ENCODE measurements around the gene NOC4L. TPM values are rescaled to one million over a fixed set of nuclear protein-coding genes. Genes with fewer than 3 reads are reported as not detected.

The NOC4L gene
- total RNA-seq, 4 donors from 2014 or later, result 10.4 to 15.4 (median 11.5) TPM

GRCh38 chr12:132189378-132190011 lies 45.2 kb downstream of the NOC4L start:
- intact Hi-C loops (cut with DNase I), result loop anchor here (2.0 kb wide), 1 partner anchor 45 kb away; the partner anchor contains the start of genes DDX51 and NOC4L
- Histone ChIP-seq H3K4me3 (peak overlapping the region; percentile 57 to 77 (median 66)), H3K36me3 (no peaks in the 10 kb centered on the region), H3K4me1 (peaks cover 9 to 25% (median 22%) of the 10 kb centered on the region in 4 donors), H3K9me3 (peaks cover 0 to 48% (median 26%) of the 10 kb centered on the region in 4 donors), H3K27me3 (no peaks in the 10 kb centered on the region), H3K27ac (replicated peaks in 1 of 4) (peak overlapping the region; percentile 68 to 82 (median 78))
- no peak for TF ChIP-seq EP300 (IDR thresholded peaks at IDR 0.05)
- peak; percentile 72 to 83 for TF ChIP-seq POLR2AphosphoS5 (IDR thresholded peaks at IDR 0.05)
- TF ChIP-seq POLR2A (IDR thresholded peaks at IDR 0.05; ENCODE audit: low read depth), result no peak
- peak in 1 of 3 experiments; percentile 26 for TF ChIP-seq CTCF (IDR thresholded peaks at IDR 0.05)
- WGBS, result 2% methylated on average over 51 of the region's 69 CpGs
- peak; percentile 96 for DNase-seq (ENCODE audit: extremely low spot score)

- Histone ChIP-seq H3K27me3 (no peaks in the 10 kb centered on the region), H3K27ac (replicated peaks in 1 of 4) (peak overlapping the region; percentile 68 to 82 (median 78)), H3K9me3 (peaks cover 0 to 41% (median 22%) of the 10 kb centered on the region in 4 donors), H3K4me1 (peaks cover 9 to 25% (median 22%) of the 10 kb centered on the region in 4 donors), H3K36me3 (no peaks in the 10 kb centered on the region), H3K4me3 (peak overlapping the region; percentile 57 to 77 (median 66))
- intact Hi-C loops (cut with DNase I), result no loop called here
- TF ChIP-seq CTCF (IDR thresholded peaks at IDR 0.05) (no peak), POLR2A (IDR thresholded peaks at IDR 0.05; ENCODE audit: low read depth) (no peak), EP300 (IDR thresholded peaks at IDR 0.05) (no peak), POLR2AphosphoS5 (IDR thresholded peaks at IDR 0.05) (no peak)
- DNase-seq (ENCODE audit: extremely low spot score), result no peak
- WGBS, result 33% methylated on average over 34 of the region's 59 CpGs
Observed at GRCh38 chr12:132190012-132190755, 45.9 kb downstream of the NOC4L start.

- TF ChIP-seq POLR2A (IDR thresholded peaks at IDR 0.05; ENCODE audit: low read depth), result no peak
- no peak for TF ChIP-seq POLR2AphosphoS5 (IDR thresholded peaks at IDR 0.05)
- no peak for TF ChIP-seq EP300 (IDR thresholded peaks at IDR 0.05)
- no peak for TF ChIP-seq CTCF (IDR thresholded peaks at IDR 0.05)
- Histone ChIP-seq H3K27ac (replicated peaks in 1 of 4) (no peak overlapping the region), H3K4me3 (peak overlapping the region in 2 of 4 donors; percentile 57 to 77), H3K9me3 (peaks cover 0 to 33% (median 18%) of the 10 kb centered on the region in 4 donors), H3K36me3 (no peaks in the 10 kb centered on the region), H3K27me3 (no peaks in the 10 kb centered on the region), H3K4me1 (peaks cover 9 to 25% (median 22%) of the 10 kb centered on the region in 4 donors)
- intact Hi-C loops (cut with DNase I), result no loop called here
- no peak for DNase-seq (ENCODE audit: extremely low spot score)
- 87% methylated on average over 30 of the region's 30 CpGs for WGBS
Observed at GRCh38 chr12:132190834-132191500, 46.7 kb downstream of the NOC4L start.

GRCh38 chr12:132191715-132192553 lies 47.7 kb downstream of the NOC4L start:
- no peak for DNase-seq (ENCODE audit: extremely low spot score)
- TF ChIP-seq POLR2AphosphoS5 (IDR thresholded peaks at IDR 0.05) (no peak), EP300 (IDR thresholded peaks at IDR 0.05) (no peak), CTCF (IDR thresholded peaks at IDR 0.05) (no peak), POLR2A (IDR thresholded peaks at IDR 0.05; ENCODE audit: low read depth) (no peak)
- no peaks in the 10 kb centered on the region for H3K27me3 ChIP-seq
- H3K4me1 ChIP-seq, result peaks cover 9 to 25% (median 22%) of the 10 kb centered on the region in 4 donors
- intact Hi-C loops (cut with DNase I), result no loop called here
- no peaks in the 10 kb centered on the region for H3K36me3 ChIP-seq
- no peak overlapping the region for H3K4me3 ChIP-seq
- H3K27ac ChIP-seq (replicated peaks in 1 of 4), result no peak overlapping the region
- WGBS, result 91% methylated on average over 24 of the region's 31 CpGs
- peaks cover 0 to 24% (median 11%) of the 10 kb centered on the region in 4 donors for H3K9me3 ChIP-seq
